Measurements from ENCODE around the gene SHF. TPM values are rescaled to one million over a fixed set of nuclear protein-coding genes. Genes with fewer than 3 reads are reported as not detected.

Gene SHF
- total and polyA plus RNA-seq, 2 donors (not counting 1 experiment from before 2014, with no cell fraction given): 0.85 to 3.3 TPM

GRCh38 chr15:45182996-45183395 is 4.8 kb downstream of the SHF start:
- no peaks in the 10 kb centered on the region for H4K20me1 ChIP-seq (ENCODE audit: control insufficient read depth, extremely low read depth, insufficient read depth, low read length)

GRCh38 chr15:45181491-45182285 is 6.1 kb downstream of the SHF start:
- Histone ChIP-seq H3K4me1 (ENCODE audit: control insufficient read depth, extremely low read depth, insufficient read depth, low read length) (no peaks in the 10 kb centered on the region), H4K20me1 (ENCODE audit: control insufficient read depth, extremely low read depth, insufficient read depth, low read length) (no peaks in the 10 kb centered on the region), H3K27ac (ENCODE audit: insufficient read depth, low read length) (no peak overlapping the region), H3K9me3 (ENCODE audit: control insufficient read depth, insufficient read depth, low read depth, low read length) (no peaks in the 10 kb centered on the region), H3K4me3 (replicated peaks in 1 of 4; ENCODE audit: control extremely low read depth in 1 of 4, insufficient read depth in 1 of 4, low read depth in 3 of 4, low read length in 4 of 4) (no peak overlapping the region), H2AFZ (ENCODE audit: low read length) (no peak overlapping the region), H3K36me3 (ENCODE audit: control insufficient read depth, insufficient read depth, low read length) (no peaks in the 10 kb centered on the region), H3K27me3 (ENCODE audit: control insufficient read depth, insufficient read depth, low read length) (peaks cover 4% of the 10 kb centered on the region), H3K4me2 (ENCODE audit: extremely low read depth, insufficient read depth, low read length) (no peak overlapping the region), H3K9ac (ENCODE audit: insufficient read depth, low read length) (no peak overlapping the region), H3K79me2 (ENCODE audit: control insufficient read depth, insufficient read depth, low read length) (no peaks in the 10 kb centered on the region)
- TF ChIP-seq CTCF (conservative IDR thresholded peaks at IDR 0.05 in 1 of 2, IDR thresholded peaks at IDR 0.05 in 1 of 2; ENCODE audit: low read depth in 1 of 2, low read length in 2 of 2): no peak
- TF ChIP-seq EZH2 (IDR thresholded peaks at IDR 0.05; ENCODE audit: low read length, missing control alignments): no peak
- DNase-seq (ENCODE audit: low read depth in 2 of 2): no peak

More at GRCh38 chr15:45182996-45183395, 4.8 kb downstream of the SHF start:
- Histone ChIP-seq H3K4me1 (ENCODE audit: control insufficient read depth, extremely low read depth, insufficient read depth, low read length) (no peaks in the 10 kb centered on the region), H3K4me3 (replicated peaks in 1 of 4; ENCODE audit: control extremely low read depth in 1 of 4, insufficient read depth in 1 of 4, low read depth in 3 of 4, low read length in 4 of 4) (no peak overlapping the region), H3K4me2 (ENCODE audit: extremely low read depth, insufficient read depth, low read length) (no peak overlapping the region), H3K9me3 (ENCODE audit: control insufficient read depth, insufficient read depth, low read depth, low read length) (no peaks in the 10 kb centered on the region), H3K27me3 (ENCODE audit: control insufficient read depth, insufficient read depth, low read length) (peaks cover 12% of the 10 kb centered on the region), H3K36me3 (ENCODE audit: control insufficient read depth, insufficient read depth, low read length) (no peaks in the 10 kb centered on the region), H3K9ac (ENCODE audit: insufficient read depth, low read length) (no peak overlapping the region), H3K79me2 (ENCODE audit: control insufficient read depth, insufficient read depth, low read length) (no peaks in the 10 kb centered on the region), H2AFZ (ENCODE audit: low read length) (no peak overlapping the region), H3K27ac (ENCODE audit: insufficient read depth, low read length) (no peak overlapping the region)
- no peak for DNase-seq (ENCODE audit: low read depth in 2 of 2)
- TF ChIP-seq CTCF (conservative IDR thresholded peaks at IDR 0.05 in 1 of 2, IDR thresholded peaks at IDR 0.05 in 1 of 2; ENCODE audit: low read depth in 1 of 2, low read length in 2 of 2) (no peak), EZH2 (IDR thresholded peaks at IDR 0.05; ENCODE audit: low read length, missing control alignments) (no peak)

- Histone ChIP-seq H3K36me3 (ENCODE audit: control insufficient read depth, insufficient read depth, low read length) (no peaks in the 10 kb centered on the region), H3K27me3 (ENCODE audit: control insufficient read depth, insufficient read depth, low read length) (peaks cover 4% of the 10 kb centered on the region), H3K4me3 (replicated peaks in 1 of 4; ENCODE audit: control extremely low read depth in 1 of 4, insufficient read depth in 1 of 4, low read depth in 3 of 4, low read length in 4 of 4) (no peak overlapping the region), H2AFZ (ENCODE audit: low read length) (no peak overlapping the region), H3K79me2 (ENCODE audit: control insufficient read depth, insufficient read depth, low read length) (no peaks in the 10 kb centered on the region), H3K4me1 (ENCODE audit: control insufficient read depth, extremely low read depth, insufficient read depth, low read length) (no peaks in the 10 kb centered on the region), H3K27ac (ENCODE audit: insufficient read depth, low read length) (no peak overlapping the region), H3K9ac (ENCODE audit: insufficient read depth, low read length) (no peak overlapping the region), H3K9me3 (ENCODE audit: control insufficient read depth, insufficient read depth, low read depth, low read length) (no peaks in the 10 kb centered on the region), H4K20me1 (ENCODE audit: control insufficient read depth, extremely low read depth, insufficient read depth, low read length) (no peaks in the 10 kb centered on the region), H3K4me2 (ENCODE audit: extremely low read depth, insufficient read depth, low read length) (no peak overlapping the region)
- DNase-seq (ENCODE audit: low read depth in 2 of 2): no peak
- TF ChIP-seq EZH2 (IDR thresholded peaks at IDR 0.05; ENCODE audit: low read length, missing control alignments): no peak
- no peak for TF ChIP-seq CTCF (conservative IDR thresholded peaks at IDR 0.05 in 1 of 2, IDR thresholded peaks at IDR 0.05 in 1 of 2; ENCODE audit: low read depth in 1 of 2, low read length in 2 of 2)
Measured at GRCh38 chr15:45180648-45181436, 6.9 kb downstream of the SHF start.
